ENCODE data around the gene COL19A1. TPM values are rescaled to one million over a fixed set of nuclear protein-coding genes. Genes with fewer than 3 reads are reported as not detected.

Gene COL19A1
- total and polyA plus RNA-seq, 2 donors from 2014 or later, result 0.60 to 1.1 TPM

GRCh38 chr6:69852706-69853105 lies 13.7 kb upstream of the COL19A1 start:
- no peak for FAIRE-seq

GRCh38 chr6:69861986-69862385 lies 4.4 kb upstream of the COL19A1 start:
- Histone ChIP-seq H3K4me3 (ENCODE audit: low read length in 3 of 3) (no peak overlapping the region), H3K36me3 (ENCODE audit: control insufficient read depth in 2 of 3, insufficient read depth in 3 of 3, low read length in 3 of 3) (no peaks in the 10 kb centered on the region), H3K27me3 (ENCODE audit: control insufficient read depth, insufficient read depth, low read length) (no peaks in the 10 kb centered on the region), H3K9ac (ENCODE audit: low read length in 3 of 3) (no peak overlapping the region), H3K27ac (ENCODE audit: low read depth in 2 of 2, low read length in 2 of 2) (no peak overlapping the region), H3K4me1 (ENCODE audit: control insufficient read depth in 2 of 3, insufficient read depth in 2 of 3, low read depth in 1 of 3, low read length in 3 of 3) (peaks cover 0 to 5% (median 0%) of the 10 kb centered on the region in 3 donors), H3K9me3 (ENCODE audit: control insufficient read depth in 2 of 3, insufficient read depth in 1 of 3, low read length in 3 of 3) (peaks cover 0 to 8% (median 0%) of the 10 kb centered on the region in 3 donors)
- FAIRE-seq (no peak), DNase-seq (no peak)
- intact Hi-C loops (cut with DNase I), result no loop called here
- no peak for TF ChIP-seq CTCF (IDR thresholded peaks at IDR 0.05; ENCODE audit: borderline replicate concordance, extremely low read depth, insufficient read depth)

More at GRCh38 chr6:69852706-69853105, 13.7 kb upstream of the COL19A1 start:
- Histone ChIP-seq H3K9me3 (ENCODE audit: control insufficient read depth in 2 of 3, insufficient read depth in 1 of 3, low read length in 3 of 3) (peaks cover 0 to 5% (median 0%) of the 10 kb centered on the region in 3 donors), H3K4me1 (ENCODE audit: control insufficient read depth in 2 of 3, insufficient read depth in 2 of 3, low read depth in 1 of 3, low read length in 3 of 3) (no peaks in the 10 kb centered on the region), H3K4me3 (ENCODE audit: low read length in 3 of 3) (no peak overlapping the region), H3K27ac (ENCODE audit: low read depth in 2 of 2, low read length in 2 of 2) (no peak overlapping the region), H3K36me3 (ENCODE audit: control insufficient read depth in 2 of 3, insufficient read depth in 3 of 3, low read length in 3 of 3) (no peaks in the 10 kb centered on the region), H3K27me3 (ENCODE audit: control insufficient read depth, insufficient read depth, low read length) (no peaks in the 10 kb centered on the region), H3K9ac (ENCODE audit: low read length in 3 of 3) (no peak overlapping the region)
- DNase-seq, result no peak
- intact Hi-C loops (cut with DNase I), result no loop called here
- TF ChIP-seq CTCF (IDR thresholded peaks at IDR 0.05; ENCODE audit: borderline replicate concordance, extremely low read depth, insufficient read depth), result no peak

- Histone ChIP-seq H3K4me3 (ENCODE audit: low read length in 3 of 3) (no peak overlapping the region), H3K9me3 (ENCODE audit: control insufficient read depth in 2 of 3, insufficient read depth in 1 of 3, low read length in 3 of 3) (peaks cover 0 to 8% (median 0%) of the 10 kb centered on the region in 3 donors), H3K27me3 (ENCODE audit: control insufficient read depth, insufficient read depth, low read length) (no peaks in the 10 kb centered on the region), H3K36me3 (ENCODE audit: control insufficient read depth in 2 of 3, insufficient read depth in 3 of 3, low read length in 3 of 3) (no peaks in the 10 kb centered on the region), H3K9ac (ENCODE audit: low read length in 3 of 3) (no peak overlapping the region), H3K4me1 (ENCODE audit: control insufficient read depth in 2 of 3, insufficient read depth in 2 of 3, low read depth in 1 of 3, low read length in 3 of 3) (peaks cover 0 to 5% (median 0%) of the 10 kb centered on the region in 3 donors), H3K27ac (ENCODE audit: low read depth in 2 of 2, low read length in 2 of 2) (no peak overlapping the region)
- DNase-seq (no peak), FAIRE-seq (no peak)
- intact Hi-C loops (cut with DNase I), result no loop called here
- TF ChIP-seq CTCF (IDR thresholded peaks at IDR 0.05; ENCODE audit: borderline replicate concordance, extremely low read depth, insufficient read depth), result no peak
Observed at GRCh38 chr6:69863766-69864165, 2.6 kb upstream of the COL19A1 start.

GRCh38 chr6:69865126-69865525 lies 1.2 kb upstream of the COL19A1 start:
- H3K4me1 ChIP-seq (ENCODE audit: control insufficient read depth in 2 of 3, insufficient read depth in 2 of 3, low read depth in 1 of 3, low read length in 3 of 3), result peaks cover 0 to 5% (median 0%) of the 10 kb centered on the region in 3 donors
- H3K9me3 ChIP-seq (ENCODE audit: control insufficient read depth in 2 of 3, insufficient read depth in 1 of 3, low read length in 3 of 3), result no peaks in the 10 kb centered on the region
- no peak for FAIRE-seq

More at GRCh38 chr6:69865126-69865525, 1.2 kb upstream of the COL19A1 start:
- no peak for DNase-seq
- no peak overlapping the region for H3K27ac ChIP-seq (ENCODE audit: low read depth in 2 of 2, low read length in 2 of 2)
- H3K4me3 ChIP-seq (ENCODE audit: low read length in 3 of 3), result no peak overlapping the region
- H3K27me3 ChIP-seq (ENCODE audit: control insufficient read depth, insufficient read depth, low read length), result no peaks in the 10 kb centered on the region
- H3K9ac ChIP-seq (ENCODE audit: low read length in 3 of 3), result no peak overlapping the region
- no peaks in the 10 kb centered on the region for H3K36me3 ChIP-seq (ENCODE audit: control insufficient read depth in 2 of 3, insufficient read depth in 3 of 3, low read length in 3 of 3)
- no peak for TF ChIP-seq CTCF (IDR thresholded peaks at IDR 0.05; ENCODE audit: borderline replicate concordance, extremely low read depth, insufficient read depth)
- intact Hi-C loops (cut with DNase I), result no loop called here
